Activated CD8-positive, alpha-beta T cell treated with anti-CD3 and anti-CD28 coated beads for 36 hours (primary cell): ENCODE data around the gene L3MBTL4. TPM values are rescaled to one million over a fixed set of nuclear protein-coding genes. Genes with fewer than 3 reads are reported as not detected.
"Not testable (repeated sequence)": the region's sequence is repeated elsewhere in the genome, so short reads cannot be mapped to it uniquely, and the experiment has no call there.

ENCODE experiments used
- ATAC-seq: fragments of 200-7000 bp; cut with Tn5 transposase; one replicate; pipeline ENCODE4 v1.10.0; 2021; ENCODE audit warnings: mild to moderate bottlenecking, moderate library complexity
- CTCF ChIA-PET: fragments of 350-600 bp; sonication (Branson Sonifier 250); formaldehyde crosslinking; loops from one replicate; lab custom pipeline; 2021; ENCODE audit warnings: antibody characterized with exemption; lab: Charles Lee
- POLR2A ChIA-PET: fragments of 350-600 bp; sonication (Branson Sonifier 250); formaldehyde crosslinking; loops from one replicate; lab custom pipeline; 2021; ENCODE audit warnings: antibody characterized with exemption; lab: Charles Lee
- DNase-seq: peaks from one replicate; pipeline ENCODE4 v3.0.0-alpha.2; 2020
- H3K27ac Mint-ChIP-seq: one replicate; pipeline ENCODE4 v1.8.0; 2021; ENCODE audit warnings: mild to moderate bottlenecking, mixed read lengths
- H3K27me3 Mint-ChIP-seq: one replicate; pipeline ENCODE4 v1.8.0; 2021; ENCODE audit warnings: mixed read lengths
- H3K36me3 Mint-ChIP-seq: one replicate; pipeline ENCODE4 v1.8.0; 2021; ENCODE audit warnings: low read depth, mixed read lengths
- H3K4me1 Mint-ChIP-seq: one replicate; pipeline ENCODE4 v1.8.0; 2021; ENCODE audit warnings: low read depth, mixed read lengths
- H3K4me3 Mint-ChIP-seq: one replicate; pipeline ENCODE4 v1.8.0; 2021; ENCODE audit warnings: mild to moderate bottlenecking, moderate library complexity, mixed read lengths
- H3K9me3 Mint-ChIP-seq: one replicate; pipeline ENCODE4 v1.8.0; 2021; ENCODE audit warnings: mixed read lengths
- CTCF ChIP-seq: fragments of 200-600 bp; IDR thresholded peaks from one replicate; pipeline ENCODE4 v1.8.0; 2022; ENCODE audit warnings: antibody characterized with exemption, mild to moderate bottlenecking
- intact Hi-C: fragments of 100-400 bp; cut with micrococcal nuclease; formaldehyde crosslinking; loops from one replicate; pipeline ENCODE4 v1.10.0; 2022
- total RNA-seq, 2 experiments: library from RNA; stranded (reverse); gene quantifications; one replicate each; pipeline ENCODE4 v1.2.3, GENCODE V29; 2021

L3MBTL4 gene
- total RNA-seq, 2 experiments from 2014 or later: not detected

GRCh38 chr18:6086731-6087130 is 328.0 kb downstream of the L3MBTL4 start:
- POLR2A ChIA-PET: no interaction called here
- no peak for TF ChIP-seq CTCF
- Mint-ChIP-seq H3K4me1 (peaks cover 4% of the 10 kb centered on the region), H3K9me3 (no peaks in the 10 kb centered on the region), H3K27me3 (no peaks in the 10 kb centered on the region), H3K4me3 (no peak overlapping the region), H3K27ac (no peak overlapping the region), H3K36me3 (no peaks in the 10 kb centered on the region)
- intact Hi-C loops: no loop called here
- ATAC-seq (no peak), DNase-seq (no peak)
- CTCF ChIA-PET: interaction anchor here (0.7 kb wide), 1 partner anchor 133 kb away, joined by 3 read pairs; no protein-coding TSS in a partner anchor

GRCh38 chr18:6079406-6079805 is 335.3 kb downstream of the L3MBTL4 start:
- intact Hi-C loops: no loop called here
- H3K27ac Mint-ChIP-seq: no peak overlapping the region

GRCh38 chr18:6078877-6079276 is 335.8 kb downstream of the L3MBTL4 start:
- intact Hi-C loops: no loop called here
- TF ChIP-seq CTCF: no peak
- no peaks in the 10 kb centered on the region for H3K4me1 Mint-ChIP-seq
- DNase-seq: no peak
- no peak overlapping the region for H3K4me3 Mint-ChIP-seq
- POLR2A ChIA-PET: no interaction called here
- no peaks in the 10 kb centered on the region for H3K9me3 Mint-ChIP-seq
- ATAC-seq: no peak
- CTCF ChIA-PET: no interaction called here
- H3K27ac Mint-ChIP-seq: no peak overlapping the region
- no peaks in the 10 kb centered on the region for H3K27me3 Mint-ChIP-seq
- no peaks in the 10 kb centered on the region for H3K36me3 Mint-ChIP-seq

More at GRCh38 chr18:6079406-6079805, 335.3 kb downstream of the L3MBTL4 start:
- Mint-ChIP-seq H3K9me3 (no peaks in the 10 kb centered on the region), H3K27me3 (no peaks in the 10 kb centered on the region), H3K4me1 (no peaks in the 10 kb centered on the region), H3K36me3 (no peaks in the 10 kb centered on the region), H3K4me3 (no peak overlapping the region)
- TF ChIP-seq CTCF: no peak
- ATAC-seq: no peak
- DNase-seq: no peak
- POLR2A ChIA-PET: no interaction called here
- CTCF ChIA-PET: no interaction called here

GRCh38 chr18:6072423-6072822 is 342.3 kb downstream of the L3MBTL4 start:
- H3K9me3 Mint-ChIP-seq, DNase-seq, ATAC-seq, H3K27ac Mint-ChIP-seq, POLR2A ChIA-PET, H3K4me1 Mint-ChIP-seq, H3K27me3 Mint-ChIP-seq, H3K4me3 Mint-ChIP-seq, H3K36me3 Mint-ChIP-seq, intact Hi-C loops, CTCF ChIA-PET: not testable (repeated sequence)

GRCh38 chr18:6069539-6069938 is 345.2 kb downstream of the L3MBTL4 start:
- Mint-ChIP-seq H3K4me3 (no peak overlapping the region), H3K27me3 (no peaks in the 10 kb centered on the region), H3K27ac (no peak overlapping the region), H3K4me1 (no peaks in the 10 kb centered on the region), H3K9me3 (no peaks in the 10 kb centered on the region), H3K36me3 (no peaks in the 10 kb centered on the region)
- intact Hi-C loops: no loop called here
- no peak for TF ChIP-seq CTCF
- DNase-seq (no peak), ATAC-seq (no peak)
- ChIA-PET CTCF (no interaction called here), POLR2A (interaction anchor here (0.9 kb wide), 1 partner anchor 313 kb away, joined by 3 read pairs; no protein-coding TSS in a partner anchor)

GRCh38 chr18:6069103-6069502 is 345.6 kb downstream of the L3MBTL4 start:
- DNase-seq (no peak), ATAC-seq (no peak)
- no peak overlapping the region for H3K27ac Mint-ChIP-seq
- intact Hi-C loops: no loop called here
- TF ChIP-seq CTCF: no peak
- no peaks in the 10 kb centered on the region for H3K36me3 Mint-ChIP-seq
- H3K4me1 Mint-ChIP-seq: no peaks in the 10 kb centered on the region
- H3K4me3 Mint-ChIP-seq: no peak overlapping the region
- H3K9me3 Mint-ChIP-seq: no peaks in the 10 kb centered on the region
- no peaks in the 10 kb centered on the region for H3K27me3 Mint-ChIP-seq
- CTCF ChIA-PET: no interaction called here
- POLR2A ChIA-PET: no interaction called here
